KBM-7 (cell line): ENCODE data around the gene TMCC3.

Source experiments
- DNase-seq: peaks from one replicate; pipeline ENCODE4 v3.0.0-alpha.2; 2015
- in situ Hi-C: fragments of 300-500 bp; cut with MboI; formaldehyde crosslinking; loops from 2 replicates; pipeline ENCODE4 v1.14.3; 2020; ENCODE audit warnings: low sequenced_read_pairs, low pct_unique_long_range_greater_than_20kb, mixed read lengths

The TMCC3 gene

DNA sequence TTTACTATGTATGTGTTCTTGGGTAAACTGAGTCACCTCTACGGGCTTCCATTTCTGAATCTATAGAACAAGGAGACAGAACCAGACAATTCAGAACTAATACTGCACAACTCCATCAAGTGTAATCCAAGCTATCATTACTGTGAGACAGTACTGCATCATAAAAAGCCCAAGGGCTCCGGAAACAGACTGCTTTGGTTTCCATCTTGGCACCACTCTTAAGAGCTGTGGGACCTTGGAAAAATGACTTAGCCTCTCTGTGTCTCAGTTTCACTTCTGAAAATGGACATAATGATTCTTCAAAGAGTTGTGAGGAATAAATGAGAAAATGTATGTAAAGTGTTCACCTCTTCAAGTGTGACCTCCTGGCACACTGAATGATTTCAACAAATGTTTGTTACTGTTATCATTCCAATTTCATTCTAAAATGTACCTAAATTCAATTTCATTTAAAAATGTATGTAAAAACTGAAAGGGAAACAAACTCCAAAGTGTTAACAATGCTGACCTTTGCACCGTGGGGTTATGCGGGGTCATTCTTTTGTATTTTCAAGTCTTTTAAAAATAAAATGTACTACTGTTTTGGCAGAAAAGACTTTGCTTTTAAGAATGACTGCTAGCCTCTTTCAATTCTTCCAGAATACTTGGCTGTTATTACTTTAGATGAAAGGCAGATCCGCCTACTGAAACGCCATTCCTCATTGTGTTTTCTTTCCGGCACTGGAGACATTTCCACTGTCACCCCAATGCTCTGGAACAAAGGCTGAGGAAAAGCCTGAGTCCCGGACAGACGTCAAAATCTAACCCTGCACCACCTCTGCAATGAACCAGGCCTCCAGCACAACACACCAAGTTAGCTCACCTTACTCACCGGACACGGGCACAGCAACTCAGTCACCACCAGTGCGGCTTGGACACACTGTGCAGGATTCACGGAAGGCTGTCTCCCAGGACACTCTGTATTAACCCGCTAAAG is 62.8 kb downstream of the TMCC3 start:
- in situ Hi-C loops = no loop called here
- no peak for DNase-seq

DNA sequence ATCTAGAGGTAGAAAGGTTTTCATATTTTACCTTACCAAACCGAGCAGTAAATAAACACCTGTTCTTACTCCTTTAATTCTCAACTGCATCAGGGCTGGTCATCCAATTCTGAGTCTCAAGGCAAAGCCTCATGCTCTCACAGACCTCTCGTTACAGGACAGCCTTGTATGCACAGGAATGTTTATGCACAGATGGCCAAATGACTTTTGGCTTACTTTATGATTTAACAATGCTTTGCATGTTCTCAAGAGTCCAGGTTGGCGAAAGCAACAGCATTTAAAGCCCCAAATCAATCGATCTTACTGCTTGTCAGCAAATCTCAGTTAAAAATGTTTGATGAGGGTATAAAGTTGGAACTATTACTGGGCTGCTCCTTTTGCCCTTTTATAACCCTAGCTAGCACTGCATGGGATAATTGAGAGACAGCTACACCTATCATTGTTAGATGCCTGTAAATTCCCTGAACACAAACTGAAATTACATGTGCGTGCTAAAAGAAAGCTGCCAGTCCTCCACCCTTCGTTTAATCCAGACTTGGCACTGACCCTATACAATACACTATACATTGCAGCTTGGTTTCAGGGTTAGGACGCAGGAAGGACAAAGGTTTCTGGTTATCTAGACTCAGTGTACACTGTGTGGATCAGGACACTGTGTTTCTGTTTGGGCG is 63.6 kb downstream of the TMCC3 start:
- in situ Hi-C loops = no loop called here
- DNase-seq = no peak

DNA sequence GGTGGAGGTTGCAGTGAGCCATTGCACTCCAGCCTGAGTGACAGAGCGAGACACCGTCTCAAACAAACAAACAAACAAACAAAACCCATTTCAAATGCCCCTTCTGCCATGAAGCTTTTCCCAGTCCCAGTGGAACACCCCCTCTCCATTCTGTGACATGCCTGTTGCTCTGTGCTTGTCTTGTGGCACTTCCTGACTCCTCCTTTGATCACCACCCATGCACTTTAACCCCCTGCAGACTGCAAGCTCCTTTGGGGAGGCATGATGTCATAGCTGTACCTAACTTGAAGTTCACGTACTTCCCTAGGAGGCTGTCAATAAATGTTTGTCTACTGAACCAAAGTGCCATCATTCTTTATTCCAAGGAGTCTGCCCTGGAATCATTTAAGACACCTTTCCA is 64.7 kb downstream of the TMCC3 start:
- in situ Hi-C loops = no loop called here
- no peak for DNase-seq

DNA sequence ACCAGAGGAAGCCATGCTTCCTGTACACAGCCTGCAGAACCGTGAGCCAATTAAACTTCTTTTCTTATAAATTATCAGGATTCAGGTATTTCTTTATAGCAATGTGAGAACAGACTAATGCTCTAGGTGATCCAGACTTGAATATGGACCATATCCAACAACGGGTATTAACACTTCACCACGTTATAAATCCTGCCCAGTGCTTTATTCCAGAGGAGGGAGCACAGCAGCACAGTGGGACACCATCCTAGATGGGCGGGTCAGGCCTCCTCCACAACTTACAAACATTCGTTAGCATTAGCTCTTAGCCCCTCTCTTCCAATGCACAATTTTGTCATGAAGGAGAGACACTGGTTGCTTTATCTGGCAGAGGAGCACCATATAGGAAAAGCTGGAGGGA is 66.0 kb downstream of the TMCC3 start:
- in situ Hi-C loops = no loop called here

DNA sequence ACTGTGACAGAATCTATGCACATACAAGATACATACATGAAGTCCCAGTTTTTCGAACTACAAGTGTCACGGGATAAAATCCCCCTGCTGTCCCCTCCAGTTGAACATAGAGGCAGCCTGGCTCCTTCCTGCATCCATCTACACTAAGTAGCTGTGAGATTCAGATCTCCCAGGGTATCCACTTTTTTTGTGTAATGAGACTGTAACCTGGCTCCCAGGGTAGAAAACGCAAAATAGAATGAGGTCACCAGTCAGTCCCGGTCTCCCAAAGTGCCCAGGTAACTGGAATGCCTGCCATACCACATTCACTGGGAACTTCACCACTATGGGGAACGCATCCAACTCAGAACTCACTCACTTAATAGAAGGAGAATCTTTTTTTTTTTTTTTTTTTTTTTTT is 67.8 kb downstream of the TMCC3 start:
- in situ Hi-C loops = no loop called here
- no peak for DNase-seq

More for the DNA sequence above, 66.0 kb downstream of the TMCC3 start:
- no peak for DNase-seq

DNA sequence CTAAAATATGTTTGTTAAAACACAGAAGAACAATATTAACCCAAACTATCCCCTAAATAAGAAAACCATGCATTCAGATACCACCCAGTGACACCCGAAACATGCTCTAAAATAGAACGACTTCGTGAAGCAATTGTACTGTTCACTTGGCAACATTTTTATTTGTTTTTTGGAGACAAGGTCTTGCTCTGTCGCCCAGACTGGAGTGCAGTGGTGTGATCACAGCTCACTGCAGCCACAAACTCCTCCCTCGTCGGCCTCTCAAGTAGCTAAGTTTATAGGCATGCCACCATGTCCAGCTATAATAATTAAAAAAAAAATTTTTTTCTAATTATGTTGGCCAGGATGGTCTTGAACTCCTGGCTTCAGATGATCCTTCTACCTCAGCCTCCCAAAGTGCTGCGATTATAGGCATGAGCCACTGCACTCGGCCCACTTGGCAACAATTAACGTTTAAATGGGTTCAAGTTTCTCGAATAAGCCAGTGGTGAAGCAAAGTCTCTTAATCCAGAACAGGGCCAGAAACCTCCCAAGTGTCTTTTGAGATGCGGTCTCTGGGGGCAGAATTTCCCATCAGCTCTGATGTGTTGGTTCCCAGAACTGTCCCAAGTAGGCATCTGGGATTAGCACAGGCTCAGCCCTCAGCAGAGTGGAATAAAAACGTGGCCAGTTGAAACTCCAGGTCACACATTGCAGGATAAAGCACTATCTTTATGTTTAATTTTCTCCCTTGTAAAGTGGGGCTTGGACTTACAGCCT is 74.5 kb downstream of the TMCC3 start:
- DNase-seq = no peak
- in situ Hi-C loops = no loop called here

DNA sequence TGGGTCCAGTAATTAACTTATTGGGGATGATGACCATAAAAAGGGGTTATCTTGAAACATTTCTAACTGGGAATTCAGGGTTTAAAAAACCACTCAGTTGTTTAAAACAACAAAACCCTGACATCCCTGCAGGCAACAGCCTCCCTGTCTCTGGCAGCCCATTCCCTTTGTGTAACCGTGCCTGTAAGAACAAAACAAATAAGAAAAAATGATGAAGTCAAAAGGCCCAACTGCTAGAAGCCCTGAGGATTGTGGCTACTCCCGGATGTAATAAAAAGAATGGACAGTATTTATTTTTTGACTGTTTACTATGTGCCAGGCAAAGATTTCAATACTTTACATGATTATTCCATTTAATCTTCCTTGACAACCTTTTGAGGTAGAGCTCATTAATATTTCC is 75.3 kb downstream of the TMCC3 start:
- in situ Hi-C loops = no loop called here
- no peak for DNase-seq

DNA sequence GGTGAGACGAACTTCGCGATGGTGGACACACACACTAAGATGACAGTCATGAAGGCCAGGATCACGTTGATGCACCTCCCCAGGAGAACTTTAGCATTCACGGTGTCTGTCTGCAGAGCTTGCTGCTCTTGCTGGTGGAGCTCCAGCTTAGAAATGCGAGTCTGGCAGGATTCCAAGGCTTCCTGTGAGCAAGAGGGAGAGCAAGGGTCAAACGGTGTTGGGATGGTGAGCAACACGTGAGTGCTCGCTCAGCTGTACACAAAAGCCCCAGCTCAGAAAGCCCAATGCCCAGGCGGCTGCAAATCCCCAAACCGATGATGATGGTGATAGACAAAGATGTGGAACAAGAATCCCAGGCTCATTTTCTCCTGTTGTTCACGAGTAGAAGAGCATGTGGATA is 78.8 kb downstream of the TMCC3 start:
- in situ Hi-C loops = no loop called here
- DNase-seq = peak; percentile 18

DNA sequence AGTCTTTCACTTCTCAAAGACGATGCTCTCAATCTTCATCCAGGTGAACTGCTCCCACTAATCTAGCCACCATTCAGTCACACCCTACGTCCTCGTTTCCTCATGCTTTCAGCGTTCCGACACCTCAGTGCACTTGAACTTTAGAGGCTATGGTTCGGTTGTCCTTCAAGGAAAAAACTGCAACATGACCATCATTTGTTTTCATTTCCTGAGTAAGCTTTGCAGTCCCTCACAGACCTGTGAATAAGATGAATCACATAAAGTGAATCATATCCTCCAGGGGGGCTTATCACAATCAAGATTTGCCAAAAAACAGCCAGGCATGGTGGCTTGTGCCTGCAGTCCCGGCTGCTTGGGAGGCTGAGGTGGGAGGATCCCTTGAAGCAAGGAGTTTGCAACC is 80.2 kb downstream of the TMCC3 start:
- in situ Hi-C loops = no loop called here
- no peak for DNase-seq

DNA sequence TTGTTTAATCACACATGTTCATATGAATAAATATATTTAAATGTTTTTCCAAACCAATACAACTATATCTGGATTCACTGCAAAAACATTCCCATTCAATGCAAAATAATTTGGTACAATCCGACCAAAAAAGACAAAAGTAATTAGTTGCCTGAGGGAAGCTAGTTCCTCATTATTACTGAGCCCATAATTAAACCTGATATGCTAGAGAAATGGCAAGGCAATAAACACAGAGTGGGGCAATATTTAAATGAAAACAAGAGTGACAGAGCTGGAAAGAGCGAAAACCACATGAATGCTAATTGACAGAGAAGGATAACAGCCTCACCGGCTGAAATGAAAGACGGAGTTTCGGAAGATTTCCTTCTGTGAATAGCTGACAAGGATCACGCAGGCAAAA is 82.6 kb downstream of the TMCC3 start:
- no peak for DNase-seq
- in situ Hi-C loops = no loop called here

DNA sequence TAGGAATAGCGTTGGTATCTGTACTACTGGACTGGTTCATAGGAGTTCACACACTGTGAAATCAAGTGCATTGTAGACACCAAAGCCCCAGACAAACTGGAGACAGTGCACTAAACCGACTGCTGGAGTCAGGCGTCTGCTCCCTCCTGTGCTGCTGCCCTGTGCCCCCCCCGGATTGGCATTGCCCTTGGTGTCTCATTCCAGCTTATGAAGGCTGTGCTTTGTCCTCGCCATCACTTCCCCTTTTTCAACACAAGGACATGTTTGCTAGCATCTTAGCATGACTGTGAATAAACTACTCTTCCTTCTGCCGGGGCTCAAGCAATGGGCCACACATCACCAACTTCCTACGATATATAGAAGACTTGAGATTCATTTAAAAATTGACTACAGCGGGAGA is 84.0 kb downstream of the TMCC3 start:
- peak; percentile 70 for DNase-seq
- in situ Hi-C loops = no loop called here

DNA sequence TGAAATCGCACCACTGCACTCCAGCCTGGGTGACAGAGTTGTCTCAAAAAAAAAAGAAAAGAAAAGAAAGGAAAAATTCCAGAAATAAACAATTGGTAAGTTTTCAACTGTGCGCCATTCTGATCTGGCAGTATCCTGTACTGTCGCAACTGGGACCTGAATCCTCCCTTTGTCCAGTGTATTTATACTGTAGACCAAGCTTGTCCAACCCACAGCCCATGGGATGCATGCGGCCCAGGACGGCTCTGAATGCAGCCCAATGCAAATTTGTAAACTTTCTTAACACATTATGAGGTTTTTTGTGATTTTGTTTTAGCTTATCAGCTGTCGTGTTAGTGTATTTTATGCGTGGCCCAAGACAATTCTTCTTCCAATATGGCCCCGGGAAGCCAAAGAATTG is 84.7 kb downstream of the TMCC3 start:
- in situ Hi-C loops = no loop called here
- DNase-seq = no peak

DNA sequence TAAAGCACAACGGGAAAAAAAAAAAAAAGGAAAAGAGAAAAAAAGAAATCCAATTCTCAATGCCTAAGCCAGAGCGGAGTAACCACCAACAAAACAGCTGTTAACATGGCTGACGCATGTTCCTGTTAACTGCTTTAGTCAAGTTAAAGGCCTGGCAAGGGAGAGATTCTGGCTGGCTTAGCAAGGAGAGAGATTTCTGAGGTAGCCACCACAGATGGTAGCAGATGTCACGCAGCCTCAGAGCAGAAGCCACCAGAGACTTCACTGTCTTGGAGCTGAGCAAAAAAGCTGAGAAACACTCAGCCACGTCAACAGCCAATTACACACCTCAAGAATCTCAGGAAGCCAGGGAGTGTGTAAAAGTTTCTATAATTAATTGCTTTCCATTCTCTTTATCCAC is 87.1 kb downstream of the TMCC3 start:
- DNase-seq = no peak
- in situ Hi-C loops = no loop called here

DNA sequence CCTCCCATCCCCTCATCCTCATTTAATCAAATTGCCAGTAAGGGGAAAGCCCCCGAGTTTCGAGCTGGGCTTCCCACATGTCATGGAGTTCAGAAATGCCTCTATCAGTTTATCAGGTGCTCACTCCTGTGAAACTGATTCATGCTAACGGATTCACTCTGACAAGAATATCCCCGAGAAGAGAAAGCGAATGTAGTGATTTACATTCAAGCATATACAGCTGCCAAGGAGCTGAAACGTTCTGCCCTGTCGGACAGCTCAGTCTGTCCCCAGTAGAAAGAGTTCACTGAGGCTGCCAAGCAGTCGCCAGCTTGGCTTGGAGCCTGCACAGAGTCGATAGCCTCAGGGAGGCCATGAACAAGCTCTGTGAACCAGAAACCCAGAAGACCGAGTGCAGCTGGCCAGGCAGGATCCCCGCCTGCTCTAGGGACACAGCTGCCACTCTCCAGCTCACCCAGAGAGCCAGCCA is 88.4 kb downstream of the TMCC3 start:
- in situ Hi-C loops = no loop called here
- no peak for DNase-seq

DNA sequence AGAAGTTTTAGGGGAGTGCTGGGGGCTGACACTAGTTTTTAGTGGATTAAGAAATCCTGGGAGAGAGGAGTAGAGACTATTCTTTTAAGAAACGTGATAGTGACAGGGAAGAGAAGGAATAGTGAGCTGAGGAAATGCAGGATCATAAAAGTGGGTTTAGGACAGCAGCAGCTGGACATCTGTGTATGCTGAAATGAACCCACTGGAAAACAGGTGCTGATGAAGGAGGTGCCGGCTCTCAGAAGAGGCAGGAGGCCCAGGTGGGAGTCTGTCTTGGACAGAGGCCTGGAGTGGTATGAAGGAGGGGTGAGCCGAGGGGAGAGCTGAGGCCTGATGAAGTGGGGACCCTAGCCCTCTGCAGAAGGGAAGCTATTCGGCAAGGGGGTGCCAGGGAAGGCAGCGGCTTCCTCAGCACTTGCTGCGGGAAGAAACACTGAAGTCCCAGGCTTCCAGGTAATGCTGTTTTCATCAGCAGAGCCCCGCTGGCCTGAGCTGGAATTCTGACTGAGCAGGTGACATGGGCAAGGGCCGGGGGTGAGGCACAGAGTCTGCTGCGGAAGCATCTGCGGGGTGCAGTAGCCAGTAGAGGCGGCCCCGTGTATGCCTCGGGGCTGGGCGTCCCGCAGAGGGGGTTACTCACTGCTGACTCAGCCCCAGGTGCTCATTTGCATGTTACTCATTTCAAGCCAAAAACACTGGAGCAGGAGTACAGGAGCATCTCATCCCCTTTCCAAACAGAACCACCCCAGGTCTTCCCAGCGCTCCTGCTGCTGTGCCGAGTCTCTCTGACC is 89.7 kb downstream of the TMCC3 start:
- no peak for DNase-seq
- in situ Hi-C loops = no loop called here

DNA sequence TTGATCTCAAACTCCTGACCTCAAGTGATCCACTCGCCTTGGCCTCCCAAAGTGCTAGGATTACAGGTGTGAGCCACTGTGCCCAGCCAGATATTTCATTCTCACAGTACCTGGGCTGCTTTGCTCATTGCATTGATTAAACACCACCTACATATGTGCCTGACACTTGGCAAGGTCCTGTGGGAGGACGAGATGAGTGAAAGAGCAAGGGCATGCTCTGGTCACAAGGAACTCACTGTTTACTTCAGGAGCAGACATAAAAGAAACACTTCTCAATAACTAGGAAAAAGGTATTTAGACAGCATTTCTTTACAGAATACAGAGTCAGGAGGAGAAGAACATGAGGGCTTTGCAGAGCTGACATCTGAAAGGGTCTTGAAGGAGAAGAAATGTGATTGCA is 91.7 kb downstream of the TMCC3 start:
- in situ Hi-C loops = no loop called here
- DNase-seq = no peak

DNA sequence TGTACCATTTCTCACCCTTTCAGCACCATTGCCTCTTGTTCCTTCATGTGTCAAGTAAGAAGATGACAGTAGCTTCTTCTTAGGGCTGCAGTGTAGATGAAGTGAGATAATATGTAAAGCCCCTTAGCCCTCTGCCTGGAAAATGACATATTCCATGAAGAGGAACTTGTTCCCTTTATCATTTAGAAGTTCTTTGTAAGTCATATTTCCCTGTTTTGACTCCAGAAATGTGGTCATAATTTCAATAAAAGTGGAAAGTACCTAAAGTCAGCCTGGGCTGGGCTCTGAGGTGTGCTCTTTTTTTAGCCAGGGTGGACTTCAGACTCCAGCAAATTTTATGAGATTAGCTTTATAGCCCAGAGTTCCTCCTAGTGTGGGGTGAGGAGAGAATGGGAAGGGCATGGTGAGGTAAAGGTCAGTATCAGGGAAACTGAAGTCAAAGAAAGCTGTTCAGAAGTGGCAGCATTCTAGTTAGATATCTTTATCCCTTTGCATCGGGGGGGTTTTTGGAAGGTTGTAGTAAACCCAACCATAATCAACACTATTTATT is 92.5 kb downstream of the TMCC3 start:
- in situ Hi-C loops = no loop called here
- DNase-seq = no peak

DNA sequence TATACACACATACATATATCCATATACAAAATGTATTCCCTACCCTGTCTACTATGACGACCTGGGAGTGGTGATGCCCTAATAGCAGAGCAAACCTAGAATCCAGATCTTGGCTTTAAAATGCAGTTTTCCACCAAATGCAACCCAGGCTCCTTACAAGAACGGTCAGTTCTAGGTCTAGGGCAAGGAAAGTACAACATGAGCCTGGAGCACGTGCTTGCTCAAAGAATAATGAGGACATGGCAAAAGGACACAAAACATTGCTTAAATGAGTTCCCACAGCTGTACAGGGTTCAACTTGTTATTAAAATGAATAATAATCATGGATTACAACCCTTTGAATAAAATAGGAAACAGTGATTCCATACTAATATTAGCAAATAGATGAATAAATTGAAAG is 94.7 kb downstream of the TMCC3 start:
- no peak for DNase-seq
- in situ Hi-C loops = no loop called here

DNA sequence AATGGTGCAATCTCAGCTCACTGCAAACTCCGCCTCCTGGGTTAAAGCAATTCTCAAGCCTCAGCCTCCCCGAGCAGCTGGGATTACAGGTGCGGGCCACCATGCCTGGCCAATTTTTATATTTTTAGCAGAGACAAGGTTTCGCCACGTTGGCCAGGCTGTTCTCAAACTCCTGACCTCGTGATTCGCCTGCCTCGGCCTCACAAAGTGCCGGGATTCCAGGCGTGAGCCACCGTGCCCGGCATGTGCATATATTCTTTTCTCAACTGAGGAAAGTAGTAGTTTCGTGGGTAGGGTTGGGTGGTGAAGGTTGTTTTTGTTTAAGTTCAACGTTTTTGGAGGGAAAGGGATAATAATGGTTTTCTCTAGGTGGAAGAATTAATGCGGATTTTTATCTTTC is 96.5 kb downstream of the TMCC3 start:
- in situ Hi-C loops = no loop called here
- DNase-seq = no peak
